GM04503 (cell line): Measurements from ENCODE around the gene APBA2.
"Not testable (repeated sequence)": the region's sequence is repeated elsewhere in the genome, so short reads cannot be mapped to it uniquely, and the experiment has no call there.

ENCODE experiments used
- DNase-seq: peaks from one replicate; pipeline ENCODE4 v3.0.0-alpha.2; 2012; ENCODE audit warnings: low read depth

APBA2 gene

GRCh38 chr15:29088666-29089065 lies 202.9 kb downstream of the APBA2 start:
- no peak for DNase-seq

- no peak for DNase-seq
These were observed 204.2 kb downstream of the APBA2 start for GRCh38 chr15:29089731-29090616.

- DNase-seq: no peak
These were observed 205.1 kb downstream of the APBA2 start for GRCh38 chr15:29090617-29091466.

- DNase-seq: no peak
These were observed 205.9 kb downstream of the APBA2 start for GRCh38 chr15:29091666-29092065.

- DNase-seq: no peak
These were observed 206.7 kb downstream of the APBA2 start for GRCh38 chr15:29092376-29093064.

- no peak for DNase-seq
These were observed 207.3 kb downstream of the APBA2 start for GRCh38 chr15:29093065-29093435.

- DNase-seq: no peak
These were observed 208.0 kb downstream of the APBA2 start for GRCh38 chr15:29093696-29094343.

GRCh38 chr15:29094711-29095110 lies 208.9 kb downstream of the APBA2 start:
- DNase-seq: no peak

GRCh38 chr15:29095746-29096145 lies 210.0 kb downstream of the APBA2 start:
- DNase-seq: no peak

GRCh38 chr15:29097168-29097567 lies 211.4 kb downstream of the APBA2 start:
- no peak for DNase-seq

- DNase-seq: no peak
These were observed 212.2 kb downstream of the APBA2 start for GRCh38 chr15:29097971-29098370.

- no peak for DNase-seq
These were observed 212.9 kb downstream of the APBA2 start for GRCh38 chr15:29098652-29099051.

GRCh38 chr15:29099131-29099880 lies 213.5 kb downstream of the APBA2 start:
- DNase-seq: no peak

- no peak for DNase-seq
These were observed 214.8 kb downstream of the APBA2 start for GRCh38 chr15:29100486-29101000.

- no peak for DNase-seq
These were observed 215.7 kb downstream of the APBA2 start for GRCh38 chr15:29101491-29101890.

GRCh38 chr15:29102173-29102794 lies 216.5 kb downstream of the APBA2 start:
- DNase-seq: not testable (repeated sequence)

- peak; percentile 2 for DNase-seq
These were observed 217.4 kb downstream of the APBA2 start for GRCh38 chr15:29102911-29103823.

GRCh38 chr15:29103824-29104565 lies 218.2 kb downstream of the APBA2 start:
- DNase-seq: peak; percentile 14

GRCh38 chr15:29104566-29104880 lies 218.7 kb downstream of the APBA2 start:
- DNase-seq: no peak
